ENCODE results near the gene HOXD12. TPM values are rescaled to one million over a fixed set of nuclear protein-coding genes. Genes with fewer than 3 reads are reported as not detected.

Gene HOXD12
- total RNA-seq, 4 donors from 2014 or later = not detected

GRCh38 chr2:176117823-176118371 is 18.3 kb downstream of the HOXD12 start:
- no peaks in the 10 kb centered on the region for H3K36me3 ChIP-seq
- H3K27me3 ChIP-seq = peaks cover 52 to 100% (median 64%) of the 10 kb centered on the region in 4 donors
- intact Hi-C loops (cut with DNase I) = no loop called here
- no peak for TF ChIP-seq POLR2A (IDR thresholded peaks at IDR 0.05)
- TF ChIP-seq CTCF (IDR thresholded peaks at IDR 0.05) = no peak
- 7 to 18% methylated on average over 6 to 9 of the region's 11 CpGs for WGBS, 2 donors
- DNase-seq = no peak
- H3K27ac ChIP-seq = peak overlapping the region in 2 of 4 donors; percentile 17 to 42
- peaks cover 0 to 23% (median 4%) of the 10 kb centered on the region in 3 donors for H3K4me1 ChIP-seq
- H3K9me3 ChIP-seq = no peaks in the 10 kb centered on the region
- H3K4me3 ChIP-seq = peak overlapping the region in 3 of 4 donors; percentile 12 to 27 (median 12)

- 16% methylated on average over 23 to 24 of the region's 24 CpGs for WGBS, 2 donors
- no peaks in the 10 kb centered on the region for H3K9me3 ChIP-seq
Observed at GRCh38 chr2:176118601-176119339, 19.2 kb downstream of the HOXD12 start.

GRCh38 chr2:176120364-176121189 is 21.0 kb downstream of the HOXD12 start:
- WGBS, 2 donors = 24 to 25% methylated on average over 13 of the region's 13 CpGs
- TF ChIP-seq CTCF (IDR thresholded peaks at IDR 0.05) = no peak
- no peak for DNase-seq
- intact Hi-C loops (cut with DNase I) = loop anchor here (10.0 kb wide), 2 partner anchors 694 to 1024 kb away; no protein-coding TSS in a partner anchor
- peaks cover 0 to 34% (median 4%) of the 10 kb centered on the region in 3 donors for H3K4me1 ChIP-seq
- no peaks in the 10 kb centered on the region for H3K36me3 ChIP-seq
- H3K9me3 ChIP-seq = no peaks in the 10 kb centered on the region
- H3K27ac ChIP-seq = peak overlapping the region in 1 of 4 donors; percentile 30
- H3K4me3 ChIP-seq = no peak overlapping the region
- H3K27me3 ChIP-seq = peaks cover 56 to 100% (median 67%) of the 10 kb centered on the region in 4 donors

More at GRCh38 chr2:176118601-176119339, 19.2 kb downstream of the HOXD12 start:
- no peaks in the 10 kb centered on the region for H3K36me3 ChIP-seq
- no peak overlapping the region for H3K27ac ChIP-seq
- peaks cover 0 to 31% (median 4%) of the 10 kb centered on the region in 3 donors for H3K4me1 ChIP-seq
- intact Hi-C loops (cut with DNase I) = no loop called here
- peak overlapping the region in 1 of 4 donors; percentile 24 for H3K4me3 ChIP-seq
- peaks cover 58 to 100% (median 62%) of the 10 kb centered on the region in 4 donors for H3K27me3 ChIP-seq
- TF ChIP-seq CTCF (IDR thresholded peaks at IDR 0.05) (peak in 4 of 6 experiments; percentile 19 to 48 (median 23)), POLR2A (IDR thresholded peaks at IDR 0.05) (no peak)
- no peak for DNase-seq

- WGBS, 2 donors = 5 to 21% methylated on average over 10 to 22 of the region's 53 CpGs
- peak overlapping the region in 3 of 4 donors; percentile 27 to 59 (median 54) for H3K4me3 ChIP-seq
- H3K4me1 ChIP-seq = peaks cover 0 to 34% (median 4%) of the 10 kb centered on the region in 3 donors
- H3K36me3 ChIP-seq = no peaks in the 10 kb centered on the region
- TF ChIP-seq CTCF (IDR thresholded peaks at IDR 0.05) (no peak), POLR2A (IDR thresholded peaks at IDR 0.05) (no peak)
- intact Hi-C loops (cut with DNase I) = loop anchor here (10.0 kb wide), 2 partner anchors 693 to 1023 kb away; no protein-coding TSS in a partner anchor
- peaks cover 48 to 100% (median 66%) of the 10 kb centered on the region in 4 donors for H3K27me3 ChIP-seq
- no peaks in the 10 kb centered on the region for H3K9me3 ChIP-seq
- DNase-seq = no peak
- peak overlapping the region; percentile 36 to 85 (median 70) for H3K27ac ChIP-seq
Observed at GRCh38 chr2:176121190-176122051, 21.8 kb downstream of the HOXD12 start.
